Effector memory CD4-positive, alpha-beta T cell (primary cell): Measurements from ENCODE around the gene SRP9.

Source experiments
- DNase-seq, 3 donors: peaks; one replicate each; pipeline ENCODE4 v3.0.0-alpha.2; 2020
- H3K27ac ChIP-seq: 2 replicates; pipeline ENCODE4 v1.7.0; 2013; ENCODE audit warnings: mild to moderate bottlenecking, low read length, moderate library complexity; ENCODE audit not compliant: insufficient read depth, poor library complexity, severe bottlenecking
- H3K27me3 ChIP-seq: replicated peaks from 2 replicates; pipeline ENCODE4 v1.7.0; 2013; ENCODE audit warnings: mild to moderate bottlenecking, low read length; ENCODE audit not compliant: insufficient read depth, control insufficient read depth, poor library complexity, severe bottlenecking
- H3K36me3 ChIP-seq: 2 replicates; pipeline ENCODE4 v1.7.0; 2013; ENCODE audit warnings: mild to moderate bottlenecking, low read length, moderate library complexity; ENCODE audit not compliant: control insufficient read depth, insufficient read depth
- H3K4me1 ChIP-seq: 2 replicates; pipeline ENCODE4 v1.7.0; 2013; ENCODE audit warnings: low read length, mild to moderate bottlenecking; ENCODE audit not compliant: control insufficient read depth, insufficient read depth, poor library complexity, severe bottlenecking
- H3K4me3 ChIP-seq: 2 replicates; pipeline ENCODE4 v1.7.0; 2013; ENCODE audit warnings: low read length, low read depth, mild to moderate bottlenecking; ENCODE audit not compliant: insufficient read depth, poor library complexity, severe bottlenecking
- H3K9me3 ChIP-seq: 2 replicates; pipeline ENCODE4 v1.7.0; 2013; ENCODE audit warnings: mild to moderate bottlenecking, low read length, moderate library complexity; ENCODE audit not compliant: control insufficient read depth

SRP9 gene

GRCh38 chr1:225765982-225766674, 11.5 kb upstream of the SRP9 start:
- no peak overlapping the region for H3K27ac ChIP-seq

GRCh38 chr1:225766967-225767633, 10.5 kb upstream of the SRP9 start:
- no peak overlapping the region for H3K4me3 ChIP-seq
- no peak for DNase-seq
- H3K27ac ChIP-seq, result no peak overlapping the region
- no peaks in the 10 kb centered on the region for H3K4me1 ChIP-seq
- no peaks in the 10 kb centered on the region for H3K9me3 ChIP-seq
- H3K36me3 ChIP-seq, result no peaks in the 10 kb centered on the region
- no peaks in the 10 kb centered on the region for H3K27me3 ChIP-seq

More at GRCh38 chr1:225765982-225766674, 11.5 kb upstream of the SRP9 start:
- Histone ChIP-seq H3K9me3 (no peaks in the 10 kb centered on the region), H3K4me1 (no peaks in the 10 kb centered on the region), H3K27me3 (no peaks in the 10 kb centered on the region), H3K36me3 (no peaks in the 10 kb centered on the region), H3K4me3 (no peak overlapping the region)
- DNase-seq, result no peak

- Histone ChIP-seq H3K27me3 (no peaks in the 10 kb centered on the region), H3K4me3 (no peak overlapping the region), H3K36me3 (no peaks in the 10 kb centered on the region), H3K4me1 (no peaks in the 10 kb centered on the region), H3K9me3 (no peaks in the 10 kb centered on the region), H3K27ac (no peak overlapping the region)
- no peak for DNase-seq
Observed at GRCh38 chr1:225767634-225768540, 9.7 kb upstream of the SRP9 start.

- Histone ChIP-seq H3K36me3 (no peaks in the 10 kb centered on the region), H3K27ac (no peak overlapping the region), H3K4me1 (no peaks in the 10 kb centered on the region), H3K9me3 (no peaks in the 10 kb centered on the region), H3K4me3 (no peak overlapping the region), H3K27me3 (no peaks in the 10 kb centered on the region)
- DNase-seq, result no peak
Observed at GRCh38 chr1:225768662-225769426, 8.8 kb upstream of the SRP9 start.

- H3K4me1 ChIP-seq, result no peaks in the 10 kb centered on the region
- H3K36me3 ChIP-seq, result no peaks in the 10 kb centered on the region
- no peaks in the 10 kb centered on the region for H3K9me3 ChIP-seq
- H3K27ac ChIP-seq, result no peak overlapping the region
- H3K27me3 ChIP-seq, result no peaks in the 10 kb centered on the region
- DNase-seq, result no peak
- H3K4me3 ChIP-seq, result no peak overlapping the region
Observed at GRCh38 chr1:225769687-225770086, 7.9 kb upstream of the SRP9 start.

GRCh38 chr1:225770561-225771248, 6.9 kb upstream of the SRP9 start:
- Histone ChIP-seq H3K4me1 (no peaks in the 10 kb centered on the region), H3K9me3 (no peaks in the 10 kb centered on the region), H3K27me3 (no peaks in the 10 kb centered on the region), H3K36me3 (no peaks in the 10 kb centered on the region), H3K27ac (no peak overlapping the region), H3K4me3 (no peak overlapping the region)
- DNase-seq, result no peak

GRCh38 chr1:225771661-225772322, 5.8 kb upstream of the SRP9 start:
- Histone ChIP-seq H3K9me3 (no peaks in the 10 kb centered on the region), H3K4me1 (no peaks in the 10 kb centered on the region), H3K36me3 (no peaks in the 10 kb centered on the region), H3K27ac (no peak overlapping the region), H3K27me3 (no peaks in the 10 kb centered on the region), H3K4me3 (no peak overlapping the region)
- DNase-seq, result no peak

- DNase-seq, result no peak
- Histone ChIP-seq H3K4me1 (no peaks in the 10 kb centered on the region), H3K27ac (no peak overlapping the region), H3K27me3 (no peaks in the 10 kb centered on the region), H3K9me3 (no peaks in the 10 kb centered on the region), H3K4me3 (no peak overlapping the region), H3K36me3 (no peaks in the 10 kb centered on the region)
Observed at GRCh38 chr1:225772323-225772768, 5.3 kb upstream of the SRP9 start.

- no peak for DNase-seq
- Histone ChIP-seq H3K9me3 (no peaks in the 10 kb centered on the region), H3K27me3 (no peaks in the 10 kb centered on the region), H3K4me1 (no peaks in the 10 kb centered on the region), H3K27ac (no peak overlapping the region), H3K36me3 (no peaks in the 10 kb centered on the region), H3K4me3 (no peak overlapping the region)
Observed at GRCh38 chr1:225772848-225773247, 4.8 kb upstream of the SRP9 start.
